Body of pancreas (tissue), 4 donors: ENCODE data around the gene FBXL7.

ENCODE experiments used
- CTCF ChIP-seq, 7 experiments: fragments of 450-650 bp in 4 of 7; fragments of 200-600 bp in 3 of 7; sonication (generic) in 3 of 7; IDR thresholded peaks; one replicate each; pipeline ENCODE4 v1.5.1; 2016 to 2019; ENCODE audit warnings: antibody characterized with exemption in 7 of 7
- POLR2A ChIP-seq, 3 donors: fragments of 450-650 bp; IDR thresholded peaks; one replicate each; pipeline ENCODE4 v1.6.1; 2016; ENCODE audit warnings: antibody characterized with exemption in 3 of 3, mild to moderate bottlenecking in 2 of 3

GRCh38 chr5:15551113-15551504, 51.1 kb downstream of the FBXL7 start:
- no peak for TF ChIP-seq POLR2A (IDR thresholded peaks at IDR 0.05)
- TF ChIP-seq CTCF (IDR thresholded peaks at IDR 0.05) = no peak
